Activated CD4-positive, alpha-beta T cell treated with anti-CD3 and anti-CD28 coated beads, Interleukin-2, Interleukin-6, amounts not matched to agents 100 ng/mL and 50 ng/mL, durations not matched to agents 16 hours and 8 hours (primary cell): ENCODE results near the gene TCHH.
A peak's percentile ranks its signal among the peaks of the same experiment; 100 is the strongest.
"Not testable (repeated sequence)": the region's sequence is repeated elsewhere in the genome, so short reads cannot be mapped to it uniquely, and the experiment has no call there.

ENCODE experiments used
- DNase-seq: peaks from one replicate; pipeline ENCODE4 v3.0.0-alpha.2; 2020

Gene TCHH, protein sequence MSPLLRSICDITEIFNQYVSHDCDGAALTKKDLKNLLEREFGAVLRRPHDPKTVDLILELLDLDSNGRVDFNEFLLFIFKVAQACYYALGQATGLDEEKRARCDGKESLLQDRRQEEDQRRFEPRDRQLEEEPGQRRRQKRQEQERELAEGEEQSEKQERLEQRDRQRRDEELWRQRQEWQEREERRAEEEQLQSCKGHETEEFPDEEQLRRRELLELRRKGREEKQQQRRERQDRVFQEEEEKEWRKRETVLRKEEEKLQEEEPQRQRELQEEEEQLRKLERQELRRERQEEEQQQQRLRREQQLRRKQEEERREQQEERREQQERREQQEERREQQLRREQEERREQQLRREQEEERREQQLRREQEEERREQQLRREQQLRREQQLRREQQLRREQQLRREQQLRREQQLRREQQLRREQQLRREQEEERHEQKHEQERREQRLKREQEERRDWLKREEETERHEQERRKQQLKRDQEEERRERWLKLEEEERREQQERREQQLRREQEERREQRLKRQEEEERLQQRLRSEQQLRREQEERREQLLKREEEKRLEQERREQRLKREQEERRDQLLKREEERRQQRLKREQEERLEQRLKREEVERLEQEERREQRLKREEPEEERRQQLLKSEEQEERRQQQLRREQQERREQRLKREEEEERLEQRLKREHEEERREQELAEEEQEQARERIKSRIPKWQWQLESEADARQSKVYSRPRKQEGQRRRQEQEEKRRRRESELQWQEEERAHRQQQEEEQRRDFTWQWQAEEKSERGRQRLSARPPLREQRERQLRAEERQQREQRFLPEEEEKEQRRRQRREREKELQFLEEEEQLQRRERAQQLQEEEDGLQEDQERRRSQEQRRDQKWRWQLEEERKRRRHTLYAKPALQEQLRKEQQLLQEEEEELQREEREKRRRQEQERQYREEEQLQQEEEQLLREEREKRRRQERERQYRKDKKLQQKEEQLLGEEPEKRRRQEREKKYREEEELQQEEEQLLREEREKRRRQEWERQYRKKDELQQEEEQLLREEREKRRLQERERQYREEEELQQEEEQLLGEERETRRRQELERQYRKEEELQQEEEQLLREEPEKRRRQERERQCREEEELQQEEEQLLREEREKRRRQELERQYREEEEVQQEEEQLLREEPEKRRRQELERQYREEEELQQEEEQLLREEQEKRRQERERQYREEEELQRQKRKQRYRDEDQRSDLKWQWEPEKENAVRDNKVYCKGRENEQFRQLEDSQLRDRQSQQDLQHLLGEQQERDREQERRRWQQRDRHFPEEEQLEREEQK (N-terminal part only)

DNA sequence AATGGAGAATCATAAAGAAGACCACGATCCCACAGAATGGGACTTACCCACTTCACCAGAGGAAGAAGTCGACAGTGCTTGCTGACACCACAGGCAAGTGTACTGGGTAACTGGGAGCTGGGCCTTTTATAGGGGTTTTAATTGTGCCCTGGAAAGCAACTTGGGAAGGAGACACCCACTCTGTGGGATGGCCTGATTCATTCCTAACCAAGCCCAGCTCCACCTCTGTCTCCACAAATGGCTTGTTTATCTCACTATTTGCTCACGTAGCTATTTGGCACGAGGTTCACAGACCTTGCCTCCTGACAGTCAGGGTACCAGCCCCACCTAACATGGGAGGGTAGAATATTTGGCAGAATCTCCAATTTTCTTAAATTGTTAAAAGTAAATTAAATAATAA, at the start of gene TCHH:
TSS of gene TCHH (minus strand) at position 101 of the 400 bp plus-strand sequence. CDS start 1,364 bp downstream, outside the sequence.
- DNase-seq = no peak

DNA sequence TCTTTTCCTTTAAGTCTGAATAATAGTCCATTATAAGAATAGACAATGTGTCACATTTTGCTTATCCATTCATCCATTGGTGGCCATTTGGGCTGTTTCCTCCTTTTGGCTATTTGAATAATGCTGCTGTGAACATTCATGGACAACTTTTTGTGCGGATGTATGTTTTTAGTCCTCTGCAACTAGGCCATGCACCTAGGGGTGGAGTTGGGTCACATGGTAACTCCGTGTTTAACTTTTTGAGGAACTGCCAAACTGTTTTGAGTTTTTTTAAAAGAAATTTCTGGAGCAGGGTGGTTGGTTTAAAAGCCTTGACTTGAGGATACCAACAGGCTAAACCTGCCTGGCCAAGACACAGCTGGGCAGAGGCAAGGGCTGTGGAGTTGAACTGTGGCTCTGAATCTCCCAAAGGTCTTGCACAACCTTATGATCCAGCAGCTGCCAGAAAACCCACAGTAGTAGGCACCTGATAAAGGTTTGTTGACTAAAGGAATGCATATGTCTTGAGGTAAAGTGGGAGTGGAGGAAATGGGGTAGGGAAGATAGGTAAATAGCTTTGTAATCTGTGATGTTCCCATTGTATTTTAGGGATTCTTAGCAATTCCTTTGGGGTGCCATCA, 49.4 kb upstream of the TCHH start:
- no peak for DNase-seq

DNA sequence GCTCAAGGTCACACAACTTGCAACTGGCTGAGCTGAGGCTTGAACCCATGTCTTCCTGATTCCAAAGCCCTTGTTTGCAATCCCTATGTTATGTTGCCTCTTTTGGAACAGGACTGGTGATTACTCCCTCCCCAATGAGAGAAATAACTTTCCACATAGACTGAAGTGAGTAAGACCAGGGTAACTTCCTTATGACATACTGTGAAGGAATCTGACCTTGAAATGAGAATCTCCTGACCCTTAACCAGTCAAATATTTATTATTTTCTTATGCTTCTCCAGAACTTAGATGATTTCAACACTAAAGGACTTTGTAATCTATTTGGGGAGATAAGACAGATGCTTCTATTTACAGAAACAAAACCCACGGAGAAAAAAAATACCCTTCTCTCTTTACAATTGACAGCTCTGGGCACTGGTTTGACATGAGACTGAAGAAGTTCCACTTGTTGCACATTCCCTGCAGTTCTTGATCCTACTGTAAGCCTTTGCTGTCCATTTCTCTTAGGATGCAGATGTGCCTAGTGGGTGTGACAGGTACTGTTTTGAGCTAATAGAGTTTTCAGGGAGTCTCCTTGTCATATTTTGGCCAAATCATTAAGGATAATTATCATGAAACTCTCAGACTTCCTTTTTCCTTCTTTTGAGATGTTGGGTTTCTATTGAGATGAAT, 47.7 kb upstream of the TCHH start:
- DNase-seq = no peak

DNA sequence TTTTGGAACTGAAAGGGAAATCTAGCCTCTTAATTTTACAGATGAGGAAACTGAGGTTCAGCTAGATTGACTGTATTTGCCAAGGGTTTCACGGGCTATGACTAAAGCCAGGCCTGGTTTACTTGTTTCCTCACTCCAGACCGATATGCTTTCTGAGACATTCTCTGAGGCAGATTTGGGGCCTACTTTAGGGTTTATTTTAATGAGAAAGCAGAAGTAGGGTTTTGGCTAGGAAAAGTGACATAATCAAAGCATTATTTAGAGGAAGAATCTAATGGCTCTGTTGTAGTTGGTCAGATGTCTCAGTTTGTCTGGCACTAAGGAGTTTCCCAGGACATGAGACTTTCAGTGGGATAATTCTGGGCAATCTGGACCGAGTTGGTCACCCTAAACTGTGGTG, 45.3 kb upstream of the TCHH start:
- no peak for DNase-seq

DNA sequence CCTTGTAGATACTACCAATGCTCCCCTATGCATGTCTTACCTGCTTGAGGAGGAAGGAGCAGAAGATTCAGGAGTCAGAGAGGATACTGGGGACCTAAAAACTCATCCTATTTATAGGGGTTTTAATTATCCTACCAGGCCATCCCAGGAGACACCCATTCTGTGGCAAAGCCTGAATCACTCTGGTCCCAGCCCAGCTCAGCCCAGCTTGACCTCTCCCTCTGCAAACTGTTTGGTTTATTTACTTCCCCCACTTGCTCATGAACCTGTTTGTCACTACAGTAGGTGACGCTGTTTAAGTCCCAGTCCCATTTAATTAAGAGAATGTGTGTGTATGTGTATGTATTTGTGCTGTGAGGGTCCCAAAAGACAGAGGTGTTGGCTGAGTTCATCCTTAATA, 43.9 kb upstream of the TCHH start, which contains the start of gene RPTN:
TSS of gene RPTN (minus strand) at position 85 of the 400 bp plus-strand sequence. CDS start 1,339 bp downstream, outside the sequence.
- no peak for DNase-seq

DNA sequence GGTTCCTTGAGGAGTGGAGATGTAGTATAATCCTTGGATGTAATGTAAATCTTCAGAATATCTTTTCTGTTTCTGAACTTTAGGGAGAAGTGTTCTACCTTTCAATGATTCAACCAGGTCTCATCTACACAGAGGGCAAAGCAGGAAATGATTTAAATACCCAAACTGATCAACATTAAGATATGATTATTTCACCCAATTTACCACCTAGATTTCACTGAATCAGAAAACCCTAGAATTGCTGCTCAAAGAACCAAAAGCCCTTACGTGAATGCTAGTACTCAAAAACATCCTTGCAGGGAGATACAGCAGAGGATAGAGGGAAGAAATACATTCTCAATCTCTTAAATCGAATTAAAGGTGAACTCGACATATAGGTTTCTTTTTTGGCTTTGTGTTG, 38.8 kb upstream of the TCHH start:
- no peak for DNase-seq

DNA sequence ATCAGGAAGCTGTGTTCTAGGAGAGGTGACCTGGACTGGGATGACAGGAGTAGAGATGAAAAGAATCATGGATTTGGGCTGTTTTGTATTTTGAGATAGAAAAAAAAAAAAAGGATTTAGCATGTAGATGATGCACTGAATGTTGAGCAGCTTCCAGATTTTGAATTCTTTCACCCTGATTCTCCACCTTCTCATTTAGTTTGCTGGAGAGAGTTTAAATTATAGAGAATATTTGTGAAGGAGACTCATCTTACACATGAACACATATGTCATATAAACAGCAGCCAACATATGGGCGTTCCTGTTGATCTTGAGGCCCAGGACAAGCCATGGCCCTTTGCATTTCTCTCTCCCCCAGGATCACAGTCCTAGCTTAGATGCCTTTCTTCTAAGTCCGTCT, 36.4 kb upstream of the TCHH start:
- DNase-seq = no peak

DNA sequence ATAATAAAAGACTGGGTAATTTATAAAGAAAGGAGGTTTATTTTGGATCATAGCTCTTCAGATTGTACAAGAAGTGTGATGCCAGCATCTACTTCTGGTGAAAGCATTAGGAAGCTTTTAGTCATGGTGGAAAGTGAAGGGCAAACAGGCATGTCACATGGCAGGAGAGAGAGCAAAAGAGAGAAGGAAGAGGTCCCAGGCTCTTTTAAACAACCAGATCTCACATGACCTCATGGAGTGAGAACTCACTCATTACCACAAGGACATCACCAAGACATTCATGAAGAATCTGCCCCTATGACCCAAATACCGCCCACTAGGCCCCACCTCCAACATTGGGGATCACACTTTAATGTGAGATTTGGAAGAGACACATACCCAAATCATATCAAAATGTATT, 33.7 kb upstream of the TCHH start:
- DNase-seq = no peak

DNA sequence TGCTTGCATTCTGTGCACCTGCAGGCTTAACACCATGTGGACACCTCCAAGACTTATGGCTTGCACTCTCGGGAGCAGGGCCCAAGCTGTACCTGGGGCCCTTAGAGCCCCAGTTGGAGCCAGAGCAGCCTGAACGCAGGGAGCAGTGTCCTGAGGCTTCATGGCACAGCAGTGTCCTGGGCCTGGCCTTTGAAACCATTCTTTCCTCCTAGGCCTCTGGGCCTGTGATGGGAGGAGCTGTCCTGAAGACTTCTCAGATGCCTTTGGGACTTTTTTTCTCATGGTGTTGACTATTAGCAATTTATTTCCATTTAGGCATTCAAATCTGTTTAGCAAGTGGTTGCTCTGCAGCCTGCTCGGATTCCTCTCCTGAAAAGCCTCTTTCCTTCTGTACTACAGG, 32.8 kb upstream of the TCHH start:
- DNase-seq = no peak

GRCh38 chr1:152145769-152146168, 30.5 kb upstream of the TCHH start:
- DNase-seq = no peak

DNA sequence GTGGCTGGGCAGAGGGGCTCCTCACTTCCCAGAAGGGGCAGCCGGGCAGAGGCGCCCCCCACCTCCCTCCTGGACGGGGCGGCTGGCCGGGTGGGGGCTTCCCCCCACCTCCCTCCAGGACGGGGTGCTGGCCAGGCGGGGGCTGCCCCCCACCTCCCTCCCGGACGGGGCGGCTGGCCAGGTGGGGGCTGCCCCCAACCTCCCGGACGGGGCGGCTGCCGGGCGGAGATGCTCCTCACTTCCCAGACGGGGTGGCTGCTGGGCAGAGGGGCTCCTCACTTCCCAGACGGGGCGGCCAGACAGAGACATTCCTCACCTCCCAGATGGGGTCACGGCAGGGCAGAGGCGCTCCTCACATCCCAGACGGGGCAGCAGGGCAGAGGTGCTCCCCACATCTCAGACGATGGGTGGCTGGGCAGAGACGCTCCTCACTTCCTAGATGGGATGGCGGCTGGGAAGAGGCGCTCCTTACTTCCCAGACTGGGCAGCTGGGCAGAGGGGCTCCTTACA, 29.5 kb upstream of the TCHH start:
- not testable (repeated sequence) for DNase-seq

GRCh38 chr1:152143150-152143887, 28.1 kb upstream of the TCHH start:
- DNase-seq = peak; percentile 62

- peak; percentile 12 for DNase-seq
Observed at GRCh38 chr1:152141971-152142584, 26.8 kb upstream of the TCHH start.

- DNase-seq = no peak
Observed at GRCh38 chr1:152137215-152137614, 22.0 kb upstream of the TCHH start.

GRCh38 chr1:152130186-152130585, 14.9 kb upstream of the TCHH start:
- no peak for DNase-seq

DNA sequence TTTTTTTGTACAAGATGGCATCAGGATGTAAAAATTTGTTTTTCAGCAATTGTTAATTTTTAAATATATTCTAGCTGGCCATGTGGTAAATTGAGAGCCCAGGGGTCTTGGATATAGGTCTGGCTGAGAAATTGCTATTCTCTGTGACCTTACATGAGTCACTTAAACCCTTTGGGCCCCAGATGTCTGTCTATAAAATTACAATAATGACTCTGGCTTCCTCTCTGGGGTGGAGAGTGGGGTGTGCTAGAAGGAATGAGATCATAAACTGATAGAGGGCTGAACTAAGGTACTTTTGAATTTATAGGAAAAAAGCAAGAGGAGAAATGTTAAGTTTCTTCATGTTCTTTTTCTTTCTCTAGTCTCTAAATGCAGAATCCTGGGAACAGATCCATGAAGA, 12.4 kb upstream of the TCHH start:
- no peak for DNase-seq

DNA sequence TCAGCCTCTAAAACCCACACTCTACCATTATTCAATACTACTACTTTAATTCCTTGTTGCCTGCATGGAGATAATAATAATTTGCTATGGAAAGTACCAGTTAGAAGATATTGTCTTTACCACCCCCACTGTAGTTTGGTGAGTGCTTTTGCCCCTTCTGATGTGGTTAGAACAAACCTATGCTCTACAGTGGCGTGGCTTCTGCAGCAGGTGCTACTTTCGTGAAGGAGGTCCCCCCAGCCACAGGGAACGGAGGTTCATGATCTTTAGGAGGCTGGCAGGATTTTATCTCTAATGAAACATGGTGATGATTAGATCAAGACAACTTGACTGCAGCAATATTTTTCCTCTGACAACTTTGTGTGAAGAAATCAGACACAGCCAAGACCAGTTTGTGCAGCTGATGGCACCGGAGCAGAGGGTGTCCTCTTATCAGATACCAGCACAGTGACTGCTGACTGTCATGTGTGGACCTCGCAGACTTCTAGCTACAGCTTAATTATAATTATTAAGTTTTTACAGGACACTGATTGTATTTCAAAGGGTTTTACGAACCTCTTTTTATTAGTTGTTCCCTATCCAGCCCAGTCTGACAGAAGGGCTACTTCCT, 10.7 kb upstream of the TCHH start:
- no peak for DNase-seq

DNA sequence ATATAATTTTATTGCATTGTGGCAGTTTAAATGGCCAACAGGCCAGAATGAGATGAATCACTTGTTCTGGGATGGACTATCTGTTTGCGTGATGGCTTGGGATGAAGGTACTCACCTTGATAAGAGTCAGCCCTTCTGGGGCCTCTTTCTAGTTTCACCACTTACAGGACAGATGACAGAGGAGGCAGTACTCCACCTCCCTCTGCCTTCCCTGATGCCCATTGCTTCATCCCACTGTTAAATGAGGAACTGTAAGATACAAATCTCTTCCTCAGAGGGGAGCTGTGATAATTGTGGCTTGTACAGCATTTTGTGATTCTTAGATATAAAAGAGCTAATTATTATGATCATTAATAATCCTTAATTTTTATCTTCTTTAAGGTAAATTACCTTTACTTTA, 3.7 kb upstream of the TCHH start:
- DNase-seq = no peak

DNA sequence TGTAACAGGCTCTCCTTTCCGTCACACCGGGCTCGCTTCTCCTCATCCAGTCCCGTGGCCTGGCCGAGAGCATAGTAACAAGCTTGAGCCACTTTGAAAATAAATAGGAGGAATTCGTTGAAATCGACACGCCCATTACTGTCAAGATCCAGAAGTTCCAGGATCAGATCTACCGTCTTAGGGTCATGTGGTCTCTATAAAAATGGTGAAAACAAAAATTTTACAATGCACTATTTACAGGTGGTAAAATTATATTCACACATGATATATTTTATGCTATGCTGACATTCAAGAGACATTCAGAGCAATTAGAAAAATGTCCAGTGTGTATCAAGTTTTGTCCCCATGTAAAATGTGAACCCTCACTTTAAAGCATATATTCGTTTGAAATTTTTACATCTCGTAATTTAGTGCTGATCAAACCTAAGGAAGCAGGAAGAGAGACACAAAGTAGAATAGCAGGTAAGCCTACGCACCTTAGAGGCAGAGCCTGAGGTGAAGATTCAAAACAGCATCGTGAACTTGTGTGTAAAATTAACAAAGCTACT, 2.3 kb downstream of the TCHH start:
- no peak for DNase-seq
